Heart left ventricle (tissue), 16 donors: ENCODE results near the gene TMEM238. TPM values are rescaled to one million over a fixed set of nuclear protein-coding genes. Genes with fewer than 3 reads are reported as not detected.
A peak's percentile ranks its signal among the peaks of the same experiment; 100 is the strongest.

Experiments used
- ATAC-seq, 4 donors: fragments of 200-7000 bp; cut with Tn5 transposase; one replicate each; pipeline ENCODE4 v1.9.1; 2020 to 2022; ENCODE audit warnings: moderate library complexity in 4 of 4, mild to moderate bottlenecking in 3 of 4, moderate number of reproducible peaks in 1 of 4
- DNase-seq, 5 donors: peaks; one replicate each; pipeline ENCODE4 v3.0.0-alpha.2; 2020
- H3K27ac ChIP-seq, 12 donors: fragments of 200-600 bp; sonication (generic) in 4 of 12; one replicate each; pipeline versions ENCODE4 v1.5.0 to v1.8.0; 2016 to 2022; ENCODE audit warnings: mild to moderate bottlenecking in 2 of 12
- H3K27me3 ChIP-seq, 9 donors: fragments of 200-600 bp; sonication (generic) in 2 of 9; one replicate each; pipeline versions ENCODE4 v1.5.1 to v1.8.0; 2016 to 2022; ENCODE audit warnings: mild to moderate bottlenecking in 3 of 9
- H3K36me3 ChIP-seq, 9 donors: fragments of 200-600 bp; sonication (generic) in 2 of 9; one replicate each; pipeline versions ENCODE4 v1.5.0 to v1.8.0; 2018 to 2022; ENCODE audit warnings: mild to moderate bottlenecking in 2 of 9
- H3K4me1 ChIP-seq, 12 donors: fragments of 200-600 bp; sonication (generic) in 4 of 12; one replicate each; pipeline versions ENCODE4 v1.5.0 to v1.8.0; 2016 to 2022; ENCODE audit warnings: mild to moderate bottlenecking in 3 of 12
- H3K4me3 ChIP-seq, 12 donors: fragments of 200-600 bp; sonication (generic) in 4 of 12; one replicate each; pipeline versions ENCODE4 v1.5.0 to v1.8.0; 2017 to 2022; ENCODE audit warnings: mild to moderate bottlenecking in 9 of 12, moderate library complexity in 4 of 12
- H3K9me3 ChIP-seq, 12 donors: fragments of 200-600 bp; sonication (generic) in 4 of 12; one replicate each; pipeline versions ENCODE4 v1.5.0 to v1.8.0; 2016 to 2022; ENCODE audit warnings: mild to moderate bottlenecking in 1 of 12
- CTCF ChIP-seq, 12 donors: fragments of 200-600 bp; sonication (generic) in 4 of 12; IDR thresholded peaks; one replicate each; pipeline versions ENCODE4 v1.5.0 to v1.8.0; 2018 to 2022; ENCODE audit warnings: antibody characterized with exemption in 12 of 12, mild to moderate bottlenecking in 5 of 12
- POLR2A ChIP-seq, 2 donors: fragments of 450-650 bp; IDR thresholded peaks; one replicate each; pipeline ENCODE4 v1.6.1; 2017; ENCODE audit warnings: antibody characterized with exemption in 2 of 2, mild to moderate bottlenecking in 2 of 2, moderate library complexity in 2 of 2
- WGBS, 4 donors: extraction: QIAGEN DNeasy Blood & Tissue Kit in 2 of 4; methylation state at CpG; one replicate each; pipeline versions ENCODE4 v1.1.5 to v1.1.7; 2013 to 2018; 5-methylcytosine and 5-hydroxymethylcytosine counted together
- intact Hi-C, 10 donors: fragments of 100-400 bp; cut with DNase I; formaldehyde crosslinking; loops; one replicate each; pipeline versions ENCODE4 v1.11.1 to v1.14.2; 2022
- polyA plus RNA-seq, 2 donors: library from polyadenylated mRNA; stranded (reverse); fragments of 200-250 nt; gene quantifications; one replicate each; pipeline ENCODE4 v1.2.3, GENCODE V29; 2013
- total RNA-seq, 9 donors: library from RNA; depleted of rRNA in 2 of 9; stranded (reverse); fragments of >200 nt in 2 of 9; fragmentation: NEBNext Ultra II Directional in 3 of 9; extraction: Animal tissue kit (Norgen Biotek cat#: 25700) in 3 of 9; gene quantifications; one replicate each; pipeline versions ENCODE4 v1.1.0 to v1.2.4, GENCODE V29; 2016 to 2023
- donor health status: ischemic (EF 13 %, LVEDD 7.1; RV severe dilation, severe dysfunction).
- donor health status: healthy with polysubstance abuse.
- donor health status: DM: no; HTN: yes; CAD: no.
- donor health status: DM: no; HTN: no; CAD: no.
- donor health status: ischemic (EF 25% LVEDD 6.9; RV normal size, moderate dysfunction).
- donor health status: ischemic (EF 25% LVEDD 5.7; RV mildly dilated, moderate dysfunction).
- donor health status: healthy.
- donor health status: DM: yes; HTN: yes; CAD: no.
- donor health status: ischemic (EF 35%, LVEDD 5.7; RV mildly dilated, moderate dysfunction).
- donor health status: nonischemic (EF 11% LVEDD 7.7; RV severe dilation, severe dysfunction).
- donor health status: DM: yes; HTN: yes; CAD: no.
- donor health status: PGD.
- donor health status: ischemic (EF 29% LVEDD 5.4; RV normal size, mild dysfunction).
- donor health status: nonischemic (EF 23%, LVEDD 6.1; RV moderate dilation, normal function).

The TMEM238 gene
- total and polyA plus RNA-seq, 11 donors = 0.35 to 2.2 (median 0.56) TPM; not detected in 4

GRCh38 chr19:55365245-55365644 is 18.8 kb downstream of the TMEM238 start:
- ATAC-seq = no peak
- DNase-seq = no peak
- Histone ChIP-seq H3K27ac (no peak overlapping the region), H3K36me3 (no peaks in the 10 kb centered on the region), H3K4me3 (no peak overlapping the region), H3K27me3 (peaks cover 20 to 35% (median 24%) of the 10 kb centered on the region in 9 donors), H3K9me3 (no peaks in the 10 kb centered on the region), H3K4me1 (peaks cover 0 to 18% (median 0%) of the 10 kb centered on the region in 12 donors)
- intact Hi-C loops = no loop called here
- TF ChIP-seq CTCF (IDR thresholded peaks at IDR 0.05) (no peak), POLR2A (IDR thresholded peaks at IDR 0.05) (no peak)
- WGBS, 4 donors = 78 to 91% (median 85%) methylated on average over 8 of the region's 8 CpGs

GRCh38 chr19:55362990-55363716 is 20.9 kb downstream of the TMEM238 start, which contains the start of gene GARIN5B:
TSS of gene GARIN5B (minus strand) at chr19:55363260. CDS start at chr19:55363066, 194 bp downstream.
- peak in 1 of 5 donors; percentile 46 for DNase-seq
- Histone ChIP-seq H3K27ac (no peak within 1 kb of the TSS), H3K4me3 (no peak within 1 kb of the TSS), H3K9me3 (no peaks in the 10 kb centered on the region), H3K36me3 (no peaks in the 10 kb centered on the region), H3K4me1 (no peaks in the 10 kb centered on the region), H3K27me3 (peaks cover 2 to 17% (median 5%) of the 10 kb centered on the region in 9 donors)
- intact Hi-C loops = no loop called here
- no peak for ATAC-seq
- 77 to 80% (median 78%) methylated on average over 22 to 27 of the region's 27 CpGs for WGBS, 4 donors
- TF ChIP-seq POLR2A (IDR thresholded peaks at IDR 0.05) (no peak), CTCF (IDR thresholded peaks at IDR 0.05) (no peak)

- peaks cover 0 to 9% (median 0%) of the 10 kb centered on the region in 9 donors for H3K27me3 ChIP-seq
- DNase-seq (peak in 1 of 5 donors; percentile 34), ATAC-seq (no peak)
- H3K4me1 ChIP-seq = no peaks in the 10 kb centered on the region
- H3K9me3 ChIP-seq = no peaks in the 10 kb centered on the region
- 69 to 76% (median 73%) methylated on average over 30 to 38 of the region's 38 CpGs for WGBS, 4 donors
- TF ChIP-seq POLR2A (IDR thresholded peaks at IDR 0.05) (no peak), CTCF (IDR thresholded peaks at IDR 0.05) (no peak)
- no peaks in the 10 kb centered on the region for H3K36me3 ChIP-seq
- no peak overlapping the region for H3K27ac ChIP-seq
- no peak overlapping the region for H3K4me3 ChIP-seq
- intact Hi-C loops = no loop called here
Measured at GRCh38 chr19:55362174-55362989, 21.7 kb downstream of the TMEM238 start.

GRCh38 chr19:55360902-55361301 is 23.2 kb downstream of the TMEM238 start:
- H3K4me3 ChIP-seq = no peak overlapping the region
- TF ChIP-seq CTCF (IDR thresholded peaks at IDR 0.05) = no peak
- no peak for TF ChIP-seq POLR2A (IDR thresholded peaks at IDR 0.05)
- H3K9me3 ChIP-seq = no peaks in the 10 kb centered on the region
- ATAC-seq = no peak
- no peak for DNase-seq
- intact Hi-C loops = no loop called here
- H3K27me3 ChIP-seq = peaks cover 0 to 18% (median 2%) of the 10 kb centered on the region in 9 donors
- H3K27ac ChIP-seq = no peak overlapping the region
- 89 to 92% (median 91%) methylated on average over 16 of the region's 16 CpGs for WGBS, 4 donors
- no peaks in the 10 kb centered on the region for H3K36me3 ChIP-seq
- H3K4me1 ChIP-seq = no peaks in the 10 kb centered on the region
